Activated naive CD8-positive, alpha-beta T cell treated with anti-CD3 and anti-CD28 coated beads, Interleukin-2, amount 50 U/mL, for 16 hours (primary cell): Measurements from ENCODE around the gene PAPPA2.
"Not testable (repeated sequence)": the region's sequence is repeated elsewhere in the genome, so short reads cannot be mapped to it uniquely, and the experiment has no call there.

Source experiments
- DNase-seq: peaks from one replicate; pipeline ENCODE4 v3.0.0-alpha.2; 2020; ENCODE audit warnings: low read depth, low spot score

Gene PAPPA2, protein sequence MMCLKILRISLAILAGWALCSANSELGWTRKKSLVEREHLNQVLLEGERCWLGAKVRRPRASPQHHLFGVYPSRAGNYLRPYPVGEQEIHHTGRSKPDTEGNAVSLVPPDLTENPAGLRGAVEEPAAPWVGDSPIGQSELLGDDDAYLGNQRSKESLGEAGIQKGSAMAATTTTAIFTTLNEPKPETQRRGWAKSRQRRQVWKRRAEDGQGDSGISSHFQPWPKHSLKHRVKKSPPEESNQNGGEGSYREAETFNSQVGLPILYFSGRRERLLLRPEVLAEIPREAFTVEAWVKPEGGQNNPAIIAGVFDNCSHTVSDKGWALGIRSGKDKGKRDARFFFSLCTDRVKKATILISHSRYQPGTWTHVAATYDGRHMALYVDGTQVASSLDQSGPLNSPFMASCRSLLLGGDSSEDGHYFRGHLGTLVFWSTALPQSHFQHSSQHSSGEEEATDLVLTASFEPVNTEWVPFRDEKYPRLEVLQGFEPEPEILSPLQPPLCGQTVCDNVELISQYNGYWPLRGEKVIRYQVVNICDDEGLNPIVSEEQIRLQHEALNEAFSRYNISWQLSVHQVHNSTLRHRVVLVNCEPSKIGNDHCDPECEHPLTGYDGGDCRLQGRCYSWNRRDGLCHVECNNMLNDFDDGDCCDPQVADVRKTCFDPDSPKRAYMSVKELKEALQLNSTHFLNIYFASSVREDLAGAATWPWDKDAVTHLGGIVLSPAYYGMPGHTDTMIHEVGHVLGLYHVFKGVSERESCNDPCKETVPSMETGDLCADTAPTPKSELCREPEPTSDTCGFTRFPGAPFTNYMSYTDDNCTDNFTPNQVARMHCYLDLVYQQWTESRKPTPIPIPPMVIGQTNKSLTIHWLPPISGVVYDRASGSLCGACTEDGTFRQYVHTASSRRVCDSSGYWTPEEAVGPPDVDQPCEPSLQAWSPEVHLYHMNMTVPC (N-terminal part only)

DNA sequence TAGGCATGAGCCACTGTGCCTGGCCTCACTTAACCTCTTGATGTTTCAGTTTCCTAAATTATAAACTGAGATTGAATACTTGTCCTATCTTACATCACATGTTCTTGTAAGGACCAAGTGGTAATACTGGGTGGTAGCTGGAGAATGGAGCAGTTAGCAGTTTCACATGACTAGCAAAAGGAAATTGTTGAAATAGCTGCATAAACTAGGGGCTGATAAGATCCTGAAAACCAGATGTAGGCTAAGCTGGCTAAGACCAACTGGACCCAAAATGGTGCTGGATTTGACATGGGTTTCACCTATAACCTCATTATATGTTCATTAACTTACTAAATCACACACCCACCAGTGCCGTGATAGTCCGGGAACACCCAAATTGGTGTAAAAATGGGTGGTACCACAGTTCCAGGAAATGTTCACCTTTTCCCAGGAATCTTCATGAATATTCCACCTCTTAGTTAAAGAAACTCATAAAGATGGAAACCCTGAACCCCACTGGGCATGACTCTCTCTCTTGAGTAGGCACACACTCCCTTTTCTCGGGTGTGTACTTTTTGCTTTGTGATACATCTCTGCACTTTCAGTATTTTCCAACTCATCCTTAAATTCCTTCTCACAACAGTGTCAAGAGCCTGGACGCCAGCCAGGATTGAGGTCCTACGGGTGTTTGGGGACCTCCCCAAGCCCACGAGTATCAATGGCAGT lies at the start of gene PAPPA2:
Gene PAPPA2, plus strand, starts transcription at position 502 of the 705 bp plus-strand sequence. CDS start 93,148 bp downstream, outside the sequence.
- no peak for DNase-seq

DNA sequence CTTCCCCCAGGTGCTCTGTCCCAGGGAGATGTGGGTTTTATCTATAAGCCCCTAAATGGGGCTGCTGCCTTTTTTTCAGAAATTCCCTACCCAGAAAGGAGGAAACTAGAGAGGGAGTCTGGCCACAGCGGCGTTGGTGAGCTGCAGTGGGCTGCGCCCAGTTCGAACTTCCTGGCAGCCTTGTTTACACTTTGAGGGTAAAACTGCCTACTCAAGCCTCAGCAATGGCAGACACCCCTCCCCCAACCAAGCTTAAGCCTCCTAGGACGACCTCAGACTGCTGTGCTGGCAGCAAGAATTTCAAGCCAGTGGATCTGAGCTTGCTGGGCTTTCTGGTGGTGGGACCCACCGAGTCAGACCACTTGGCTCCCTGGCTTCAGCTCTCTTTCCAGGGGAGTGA lies 46.2 kb upstream of the PAPPA2 start:
- DNase-seq, result no peak

DNA sequence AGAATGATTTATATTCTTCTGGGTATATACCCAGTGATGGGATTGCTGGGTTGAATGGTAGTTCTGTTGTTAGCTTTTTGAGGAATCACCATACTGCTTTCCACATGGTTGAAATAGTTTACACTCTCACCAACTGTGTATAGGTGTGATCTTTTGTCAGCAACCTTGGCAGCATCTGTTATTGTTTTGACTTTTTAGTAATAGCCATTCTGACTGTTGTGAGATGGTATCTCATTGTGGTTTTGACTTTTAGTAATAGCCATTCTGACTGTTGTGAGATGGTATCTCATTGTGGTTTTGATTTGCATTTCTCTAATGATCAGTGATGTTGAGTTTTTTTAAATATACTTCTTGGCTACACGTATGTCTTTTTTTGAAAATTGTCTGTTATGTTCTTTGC lies 43.4 kb upstream of the PAPPA2 start:
- not testable (repeated sequence) for DNase-seq

DNA sequence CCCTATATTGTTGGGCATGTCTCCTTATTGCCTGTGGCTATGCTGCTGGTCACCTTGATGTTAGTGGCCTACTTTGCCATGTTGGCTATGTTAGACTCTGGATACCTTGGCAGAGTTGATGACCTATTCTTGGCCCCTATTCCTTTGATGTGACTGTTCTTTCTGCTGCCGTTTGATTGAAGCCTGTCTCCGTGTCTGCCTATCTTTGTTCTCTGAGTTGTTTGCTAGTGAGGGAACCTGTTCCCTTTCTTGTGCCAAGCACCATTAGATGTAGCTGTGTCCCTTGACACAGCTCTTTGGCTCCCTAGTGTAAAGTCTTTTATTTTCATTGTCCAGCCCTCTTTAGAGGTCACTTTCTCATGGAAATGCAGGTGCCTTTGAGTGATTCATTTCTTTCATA lies 28.7 kb upstream of the PAPPA2 start:
- DNase-seq, result no peak

DNA sequence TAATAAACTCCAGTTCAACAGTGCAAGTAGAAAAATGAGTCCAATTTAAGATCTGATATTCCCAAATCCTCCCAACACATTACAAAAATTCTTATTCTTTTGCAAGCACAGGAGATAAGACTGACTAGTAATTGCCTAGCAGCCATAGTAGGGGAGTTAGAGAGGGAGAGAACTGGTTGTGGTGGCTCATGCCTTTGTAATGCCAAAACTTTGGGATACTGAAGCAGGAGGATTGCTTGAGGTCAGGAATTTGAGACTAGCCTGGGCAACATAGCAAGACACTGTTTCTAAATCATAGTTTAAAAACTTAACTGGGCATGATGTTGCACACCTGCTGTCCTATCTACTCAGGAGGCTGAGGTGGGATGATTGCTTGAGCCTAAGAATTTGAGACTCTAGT lies 26.7 kb upstream of the PAPPA2 start:
- no peak for DNase-seq

DNA sequence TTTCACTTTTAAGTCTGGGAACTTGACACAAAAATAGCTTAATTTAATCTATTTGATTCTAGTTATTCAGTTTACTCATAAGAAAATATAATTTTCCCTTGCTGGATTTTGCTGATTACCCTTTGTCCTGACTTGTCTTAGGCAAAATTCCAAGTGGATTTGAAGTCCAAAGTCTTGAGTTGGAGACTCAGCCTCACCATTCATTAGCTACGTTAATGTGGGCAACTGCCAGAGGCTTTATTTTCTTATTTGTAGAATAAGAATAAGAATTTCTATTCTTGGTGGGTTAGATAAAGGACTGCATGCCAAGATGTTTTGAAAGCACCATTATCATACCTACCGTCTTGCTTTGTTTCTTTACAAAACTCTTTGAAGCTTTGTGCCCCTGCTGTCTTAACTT lies 22.8 kb upstream of the PAPPA2 start:
- no peak for DNase-seq

DNA sequence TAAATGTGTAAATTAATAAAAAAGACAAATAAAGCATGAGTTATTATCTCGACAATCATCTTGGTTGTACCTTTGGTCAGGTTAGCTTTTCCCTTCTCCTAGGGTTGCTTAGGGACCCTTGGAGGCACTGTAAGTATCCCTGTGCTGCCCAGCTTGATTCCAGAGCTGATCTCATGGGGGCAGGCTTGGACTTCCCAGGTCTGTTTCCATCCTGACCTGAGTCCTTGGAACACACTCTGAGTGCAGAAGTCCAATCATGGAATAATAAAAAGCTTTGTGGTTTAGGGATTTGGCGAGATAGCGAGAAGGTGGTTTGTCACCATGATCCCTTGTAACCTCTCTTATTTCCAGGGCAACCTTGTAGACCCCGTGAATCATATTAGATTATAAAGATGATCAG lies 18.7 kb upstream of the PAPPA2 start:
- no peak for DNase-seq

DNA sequence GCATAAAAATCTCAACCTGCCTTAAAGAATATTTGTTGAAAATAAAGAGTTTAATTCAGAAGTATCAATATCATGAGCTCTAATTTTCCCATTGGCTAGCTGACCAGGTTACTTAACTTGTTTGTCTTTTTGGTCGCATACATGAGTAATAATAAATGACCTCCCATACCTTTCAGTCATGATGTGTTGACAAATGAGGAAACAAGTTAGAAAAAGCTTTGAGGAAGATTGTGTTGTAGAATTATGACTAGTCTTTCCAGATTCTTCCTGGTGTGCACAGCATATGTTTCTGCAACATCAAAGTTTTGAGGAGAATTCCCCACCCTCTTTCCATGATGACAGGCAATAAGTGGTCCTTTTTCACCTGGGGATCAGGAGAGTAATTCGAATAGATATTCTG lies 17.6 kb upstream of the PAPPA2 start:
- no peak for DNase-seq

DNA sequence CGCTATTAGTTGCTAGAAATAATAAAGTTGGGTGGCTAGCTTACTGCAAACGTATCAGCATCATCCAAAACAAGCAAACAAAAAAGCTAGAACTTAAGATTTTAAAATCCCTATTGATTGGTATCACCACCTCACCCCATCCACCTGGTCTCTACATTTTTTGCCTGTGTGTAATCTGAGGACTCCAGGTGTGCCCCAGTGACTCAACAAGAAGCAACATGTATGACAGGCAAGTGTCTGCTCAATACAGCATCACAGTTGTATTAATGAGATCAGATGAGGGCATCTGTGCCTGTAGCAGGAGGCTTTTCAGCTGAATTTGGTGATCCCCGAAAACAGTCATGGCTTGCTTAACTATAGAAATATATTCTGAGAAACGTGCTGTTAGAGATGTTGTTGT lies 14.6 kb upstream of the PAPPA2 start:
- no peak for DNase-seq

DNA sequence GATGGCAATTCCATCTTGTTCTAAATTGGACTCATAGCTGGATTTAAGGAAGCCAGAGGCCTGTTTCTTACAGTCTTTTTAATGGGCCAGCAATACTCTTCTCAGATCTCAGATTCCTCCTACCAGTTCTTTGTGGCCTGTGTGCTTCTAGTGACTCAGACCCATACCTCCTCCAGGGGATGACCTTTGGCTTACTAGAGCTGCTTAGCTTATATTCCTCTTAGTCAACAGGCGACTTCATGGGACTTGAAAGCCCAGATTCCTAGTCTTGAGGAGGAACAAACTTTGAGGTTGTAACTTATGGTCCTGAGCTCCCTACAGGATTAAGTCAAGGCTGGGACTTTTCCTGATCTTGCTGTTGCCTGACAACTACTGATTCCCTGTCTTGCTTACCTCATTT lies 12.4 kb upstream of the PAPPA2 start:
- no peak for DNase-seq

DNA sequence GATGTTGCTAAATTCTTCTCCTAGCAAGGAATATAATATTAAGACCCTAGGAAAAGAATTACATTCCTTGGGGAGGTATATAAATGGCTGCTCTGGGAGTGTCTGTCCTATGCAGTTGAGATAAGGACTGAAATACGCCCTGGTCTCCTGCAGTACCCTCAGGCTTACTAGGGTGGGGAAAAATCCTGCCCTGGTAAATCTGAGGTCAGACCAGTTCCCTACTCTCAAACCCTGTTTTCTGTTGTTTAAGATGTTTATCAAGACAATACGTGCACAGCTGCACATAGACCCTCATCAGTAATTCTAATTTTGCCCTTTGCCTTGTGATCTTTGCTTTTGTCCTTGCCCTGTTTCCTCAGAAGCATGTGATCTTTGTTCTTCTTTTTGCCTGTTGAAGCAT lies 11.2 kb upstream of the PAPPA2 start:
- DNase-seq, result not testable (repeated sequence)

DNA sequence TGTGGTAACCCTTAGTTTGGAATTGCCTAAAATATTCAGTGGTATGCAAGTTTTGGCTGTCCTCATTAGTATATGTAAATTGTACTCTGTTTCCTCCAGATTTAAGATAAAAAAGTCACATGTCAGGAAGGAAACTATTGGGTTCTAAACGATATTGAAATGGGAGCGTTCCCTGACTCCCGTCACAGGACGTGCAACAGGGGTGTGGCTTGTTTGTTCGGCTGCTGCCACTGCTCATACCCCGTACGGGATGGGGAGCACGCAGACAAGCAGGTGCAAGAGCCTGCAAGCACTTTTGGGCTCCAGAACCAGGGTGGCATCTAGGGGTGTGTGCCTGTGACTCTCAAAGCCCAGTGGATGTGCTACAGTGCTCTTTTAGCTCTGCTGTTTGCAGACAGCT lies 6.2 kb upstream of the PAPPA2 start:
- no peak for DNase-seq

DNA sequence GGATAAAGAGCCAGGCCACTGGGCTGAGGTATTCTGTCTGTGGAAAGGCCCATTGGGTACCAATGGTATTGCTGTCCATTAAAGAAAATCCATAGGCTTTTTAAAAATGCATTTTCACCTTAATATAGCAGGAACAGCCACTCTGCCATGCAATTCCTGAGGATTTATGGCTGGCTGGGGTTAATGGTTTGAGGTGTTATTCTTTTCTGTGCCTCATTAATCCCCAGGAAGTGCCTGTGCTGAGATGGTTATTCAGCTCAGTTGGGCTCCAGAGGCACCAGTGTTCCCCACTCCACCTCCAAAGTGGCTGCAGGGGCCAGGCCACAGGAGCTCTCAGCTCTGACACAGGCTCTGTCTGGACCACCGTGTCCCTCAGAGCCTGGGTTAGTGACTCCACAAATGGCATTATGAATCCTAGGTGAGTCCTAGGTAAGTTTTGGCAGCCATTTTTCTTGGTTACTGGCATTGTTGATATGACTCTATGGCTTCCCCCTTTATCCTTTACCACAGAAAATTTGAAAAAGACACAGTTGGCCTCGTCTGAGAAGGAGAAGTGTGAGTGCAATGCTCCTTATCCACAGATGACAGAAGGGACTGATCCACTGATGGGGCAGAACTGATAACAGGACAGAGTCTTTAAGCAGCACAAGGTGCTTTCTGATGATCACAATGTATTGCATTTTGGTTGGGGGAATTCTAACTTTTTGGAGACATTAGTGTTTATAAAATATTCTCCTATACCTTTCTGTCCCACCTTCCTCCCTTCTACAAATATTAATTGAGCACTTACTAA lies 2.2 kb upstream of the PAPPA2 start:
- DNase-seq, result no peak

DNA sequence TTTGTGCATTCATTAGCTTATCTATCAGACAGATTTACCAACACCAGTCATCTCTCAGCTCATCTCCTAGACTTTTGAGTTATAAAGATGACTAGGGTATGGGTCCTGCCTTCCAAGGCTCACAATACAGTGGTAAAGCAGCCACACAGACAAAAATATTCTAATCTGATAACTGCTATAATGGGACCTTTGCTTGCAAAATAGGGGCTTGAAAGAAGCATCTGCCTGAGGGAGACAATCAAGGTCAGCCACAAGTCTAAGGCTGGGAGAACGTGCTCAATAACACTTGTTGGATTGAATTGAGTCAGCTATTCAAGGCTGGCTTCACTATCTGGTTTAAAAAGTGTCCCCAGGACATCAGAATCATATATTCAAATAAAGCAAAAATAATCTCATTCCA lies 1.4 kb upstream of the PAPPA2 start:
- DNase-seq, result no peak

DNA sequence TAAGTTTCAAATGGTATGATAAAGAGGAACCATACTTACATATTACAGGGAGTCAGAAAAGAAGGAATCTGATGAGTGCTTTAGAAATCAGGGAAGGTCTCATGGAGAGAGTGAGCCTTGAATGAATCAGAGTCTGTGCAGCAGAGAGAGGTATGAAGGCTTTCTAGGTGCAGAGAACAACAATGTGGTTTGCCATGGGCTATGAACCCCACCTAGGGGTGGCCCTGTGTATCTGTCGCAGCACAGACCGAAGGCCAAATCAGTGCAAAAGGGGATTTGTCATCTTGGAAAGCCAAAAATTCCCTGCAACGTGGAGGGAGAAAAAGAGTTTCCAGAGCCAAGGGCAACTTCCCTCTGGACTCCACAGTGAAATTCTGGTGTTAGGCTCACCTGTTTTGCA lies 3.5 kb downstream of the PAPPA2 start:
- no peak for DNase-seq

DNA sequence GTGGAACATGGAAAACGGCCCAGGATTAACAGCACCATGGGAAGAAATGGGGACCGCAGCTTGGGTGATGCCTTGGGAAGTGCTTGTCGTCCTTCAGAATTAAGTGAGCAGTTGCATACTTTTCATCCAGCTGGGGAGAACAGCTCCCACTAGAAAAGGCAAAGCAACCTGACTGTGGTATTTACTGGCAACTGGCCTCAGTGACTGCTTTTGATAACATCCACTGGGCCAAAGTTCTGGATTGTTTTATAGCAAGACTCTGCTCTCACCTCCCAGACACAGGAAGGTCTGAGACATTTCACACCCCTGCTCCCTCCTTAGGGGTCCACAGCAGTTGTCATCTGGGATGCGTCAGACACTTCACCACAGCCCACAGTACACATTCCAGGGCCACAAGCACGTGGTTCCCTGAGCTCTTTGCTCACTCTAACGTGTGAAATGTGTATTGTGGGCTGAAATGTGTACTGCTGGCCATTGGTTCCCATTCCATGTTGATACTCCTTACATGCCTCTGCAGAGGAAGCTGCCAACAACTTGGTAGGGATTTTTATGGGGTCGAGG lies 6.6 kb downstream of the PAPPA2 start:
- no peak for DNase-seq

DNA sequence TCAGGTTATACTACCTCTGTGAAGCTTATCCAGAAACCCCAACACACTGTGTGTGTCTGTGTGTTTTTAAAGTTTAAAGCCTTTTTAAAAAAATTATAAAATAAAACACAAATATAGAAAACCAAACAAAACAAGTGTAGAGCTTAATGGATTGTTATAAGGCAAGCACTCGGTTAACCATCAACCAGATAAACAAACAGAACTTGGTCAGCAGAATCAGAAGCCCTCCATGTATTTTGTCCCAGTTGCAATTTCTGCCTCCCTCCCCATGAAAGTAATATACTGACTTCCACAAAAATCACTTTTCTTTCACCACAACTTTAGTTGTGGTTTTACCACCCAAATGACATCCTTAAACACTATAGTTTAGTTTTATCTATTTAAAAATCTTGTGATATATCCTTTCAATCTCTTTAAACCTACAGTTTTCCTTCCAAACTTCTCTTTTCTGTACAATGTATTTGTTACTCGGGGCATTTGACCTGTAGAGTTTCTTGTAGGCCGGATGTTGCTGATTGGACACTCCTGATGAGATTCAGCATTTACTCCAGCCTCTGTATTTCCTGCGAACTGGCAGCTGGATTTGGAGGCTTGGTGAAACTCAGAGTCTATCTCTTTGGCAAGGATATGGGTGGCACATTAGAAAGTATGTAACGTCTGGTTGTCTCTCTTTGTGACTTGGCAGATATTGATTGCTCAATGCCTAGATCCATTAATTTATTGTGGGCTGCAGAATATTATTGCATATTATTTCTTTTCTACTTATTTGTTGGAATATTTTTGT lies 8.6 kb downstream of the PAPPA2 start:
- no peak for DNase-seq

DNA sequence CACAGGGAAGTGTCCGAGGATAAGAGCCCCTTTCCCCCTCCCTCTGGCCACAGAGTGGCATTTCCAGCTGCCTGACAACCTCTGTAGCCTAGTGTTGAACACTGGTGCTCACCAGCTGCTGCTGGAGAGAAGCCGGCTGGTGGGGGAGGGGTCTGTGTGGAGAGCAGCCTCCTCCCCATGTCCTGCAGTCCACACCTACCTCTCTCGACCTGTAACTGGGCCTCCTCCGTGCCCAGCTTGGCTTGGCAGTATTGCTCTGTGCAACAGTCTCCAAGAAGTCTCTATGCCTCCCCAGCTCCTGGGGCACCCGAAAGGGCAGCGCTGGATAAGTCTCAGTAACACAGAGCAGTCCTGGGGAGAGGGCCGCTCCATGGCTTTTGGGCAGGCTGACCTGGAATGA lies 17.0 kb downstream of the PAPPA2 start:
- no peak for DNase-seq

DNA sequence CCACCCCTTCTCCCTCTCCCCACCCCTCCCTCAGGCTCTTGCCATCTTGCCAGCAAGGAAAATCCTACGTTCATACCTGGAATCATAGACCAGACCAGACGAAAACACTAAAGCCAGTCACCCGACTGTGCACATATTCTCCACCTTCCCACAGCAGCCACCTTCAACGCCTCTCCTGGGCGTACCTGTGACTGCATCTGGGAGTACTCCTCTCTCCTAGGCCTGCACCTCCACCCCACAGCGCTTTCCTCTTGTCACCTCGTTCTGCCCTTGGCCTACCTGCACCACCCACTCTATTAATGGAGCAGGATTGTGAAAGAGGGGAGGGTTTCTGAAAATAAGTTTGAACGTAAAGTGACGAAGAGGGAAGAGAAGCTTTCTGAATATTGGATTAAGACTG lies 17.8 kb downstream of the PAPPA2 start:
- DNase-seq, result no peak

DNA sequence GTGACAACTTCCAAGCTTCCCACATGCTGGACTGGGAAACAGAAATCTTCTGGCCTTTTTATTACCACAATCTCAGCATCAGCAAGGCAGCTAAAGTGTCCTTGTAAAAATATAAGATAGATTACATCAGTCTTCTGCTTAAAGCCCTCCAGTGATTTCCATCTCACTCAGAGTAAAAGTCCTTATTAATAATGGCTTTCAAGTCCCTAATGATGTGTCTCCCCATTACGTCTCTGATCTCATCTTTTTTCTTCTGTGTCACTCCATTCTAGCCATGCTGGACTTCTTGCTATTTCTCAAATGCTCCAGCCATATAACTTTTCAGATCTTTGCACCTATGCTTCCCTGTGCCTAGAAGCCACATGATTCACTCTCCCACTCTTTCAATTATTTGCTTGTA lies 22.1 kb downstream of the PAPPA2 start:
- no peak for DNase-seq
